Stimulated activated CD8-positive, alpha-beta memory T cell treated with anti-CD3 and anti-CD28 coated beads, Interleukin-4, amount 100 ng/mL, for 48 hours (primary cell): Measurements from ENCODE around the gene SDHAF1.
"Not testable (repeated sequence)": the region's sequence is repeated elsewhere in the genome, so short reads cannot be mapped to it uniquely, and the experiment has no call there.

Experiments used
- DNase-seq: peaks from one replicate; pipeline ENCODE4 v3.0.0-alpha.2; 2020

SDHAF1 gene

DNA sequence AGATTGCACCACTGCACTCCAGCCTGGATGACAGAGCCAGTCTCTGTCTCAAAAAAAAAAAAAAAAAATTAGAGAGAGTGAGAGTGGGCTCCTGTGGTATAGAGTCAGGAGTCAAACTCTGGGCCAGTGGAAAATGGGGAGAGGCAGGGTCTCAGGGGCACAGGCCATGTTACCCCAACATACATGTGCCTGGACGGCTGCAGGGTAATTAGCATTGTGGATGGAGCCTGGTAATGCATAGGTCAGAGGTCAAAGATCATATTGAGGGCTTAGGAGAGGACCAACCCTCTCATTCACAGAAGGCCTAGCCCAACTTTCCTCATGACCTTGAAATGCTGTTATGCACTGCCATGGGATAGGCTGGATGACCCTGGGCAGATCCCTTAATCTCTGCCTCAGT is 30.6 kb downstream of the SDHAF1 start:
- no peak for DNase-seq

- DNase-seq, result no peak
Observed at GRCh38 chr19:36026091-36026876, 31.3 kb downstream of the SDHAF1 start.

DNA sequence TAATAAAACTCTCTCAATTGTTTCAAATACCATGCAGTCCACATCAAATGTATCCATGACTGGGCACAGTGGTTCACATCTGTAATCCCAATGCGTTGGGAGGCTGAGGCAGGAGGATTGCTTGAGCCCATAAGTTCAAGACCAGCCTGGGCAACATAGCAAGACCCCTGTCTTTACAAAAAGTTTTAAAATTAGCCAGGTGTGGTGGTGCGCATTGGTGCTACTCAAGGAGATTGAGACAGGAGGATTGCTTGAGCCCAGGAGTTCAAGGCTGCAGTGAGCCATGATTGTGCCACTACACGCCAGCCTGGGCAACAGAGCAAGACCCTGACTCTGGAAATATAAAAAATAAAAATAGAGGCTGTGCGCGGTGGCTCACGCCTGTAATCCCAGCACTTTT is 32.7 kb downstream of the SDHAF1 start:
- no peak for DNase-seq

DNA sequence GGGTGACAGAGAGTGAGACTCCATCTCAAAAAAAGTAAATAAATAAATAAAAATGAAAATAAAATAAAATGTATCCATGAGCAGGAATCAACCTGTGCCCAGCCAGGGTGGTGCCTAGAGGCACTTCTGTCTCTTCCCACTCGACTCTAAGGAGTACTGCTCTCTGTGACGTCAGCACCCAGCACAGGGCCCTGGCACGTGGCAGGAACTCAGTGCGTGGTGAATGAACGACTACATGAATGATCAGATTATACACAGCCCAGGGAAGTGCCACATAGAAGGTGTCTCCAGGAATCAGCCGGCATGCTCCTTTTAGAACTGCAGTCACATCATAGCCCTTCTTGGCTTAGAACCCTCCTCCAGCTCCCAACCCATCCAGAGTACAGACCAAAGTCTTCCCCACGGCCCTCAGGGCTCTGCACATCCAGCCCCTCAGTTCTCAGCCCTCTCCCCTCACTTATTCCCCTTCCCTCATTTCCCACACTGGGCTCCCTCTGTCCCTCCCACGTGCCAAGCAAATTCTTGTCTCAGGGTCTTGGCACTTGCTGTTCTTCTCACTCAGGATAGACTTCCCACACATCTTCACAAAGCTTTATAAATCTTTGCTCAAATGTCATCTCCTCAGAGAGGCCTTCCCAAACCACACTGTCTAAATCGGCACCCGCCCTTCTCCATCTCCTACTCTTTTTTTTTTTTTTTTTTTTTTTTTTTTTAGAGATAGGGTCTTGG is 33.5 kb downstream of the SDHAF1 start:
- DNase-seq, result no peak

- no peak for DNase-seq
Observed at GRCh38 chr19:36030264-36031148, 35.5 kb downstream of the SDHAF1 start.

GRCh38 chr19:36031308-36031707 is 36.3 kb downstream of the SDHAF1 start:
- no peak for DNase-seq

- DNase-seq, result peak; percentile 74
Observed at GRCh38 chr19:36032251-36033104, 37.5 kb downstream of the SDHAF1 start, which contains the start of gene CLIP3. Gene CLIP3, minus strand, starts transcription at chr19:36032873. Its CDS starts 516 bp downstream, at chr19:36032357.

- DNase-seq, result no peak
Observed at GRCh38 chr19:36040495-36040894, 45.5 kb downstream of the SDHAF1 start.

- DNase-seq, result not testable (repeated sequence)
Observed at GRCh38 chr19:36041092-36041491, 46.1 kb downstream of the SDHAF1 start.

DNA sequence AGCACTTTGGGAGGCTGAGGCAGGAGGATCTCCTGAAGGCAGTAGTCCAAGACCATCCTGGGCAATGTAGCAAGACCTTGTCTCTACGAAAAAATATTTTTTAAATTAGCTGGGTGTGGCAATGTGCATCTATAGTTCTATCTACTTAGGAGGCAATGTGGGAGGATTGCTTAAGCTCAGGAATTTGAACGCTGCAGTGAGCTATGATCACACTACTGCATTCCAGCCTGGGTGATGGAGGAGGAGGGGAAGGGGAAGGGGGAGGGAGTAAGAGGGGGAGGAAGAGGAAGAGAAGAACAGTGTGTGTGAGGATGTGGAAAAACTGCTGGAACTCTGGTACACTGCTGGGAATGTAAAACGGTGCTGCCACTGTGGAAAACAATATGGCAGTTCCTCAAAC is 46.8 kb downstream of the SDHAF1 start:
- DNase-seq, result no peak

DNA sequence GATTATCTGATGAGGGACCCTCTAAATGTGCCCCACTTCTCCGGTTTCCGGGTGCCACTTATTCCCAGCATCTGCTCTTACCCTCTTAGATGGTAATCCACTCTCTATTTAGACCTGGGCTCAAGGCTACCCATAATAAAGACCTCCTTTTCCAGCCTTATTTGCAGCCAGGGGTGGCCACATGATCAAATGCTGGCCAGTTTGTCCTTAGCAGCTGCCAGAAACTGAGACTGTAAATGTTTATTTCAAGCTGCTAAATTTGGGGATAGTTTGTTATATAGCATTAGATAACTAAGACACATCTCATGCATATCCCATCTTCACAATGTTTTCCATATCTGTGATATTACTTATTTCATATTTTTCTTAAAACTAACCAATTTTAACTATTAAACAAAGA is 49.0 kb downstream of the SDHAF1 start:
- DNase-seq, result no peak
